Smooth muscle cell (in vitro differentiated cells): ENCODE data around the gene PYGL. TPM values are rescaled to one million over a fixed set of nuclear protein-coding genes. Genes with fewer than 3 reads are reported as not detected.

Experiments
- DNase-seq: peaks from one replicate; lab custom pipeline; 2025; ENCODE audit not compliant: unreplicated experiment; lab: John Stamatoyannopoulos, UW
- H2AFZ ChIP-seq: fragments of 200-600 bp; sonication (generic); 2 replicates; pipeline ENCODE4 v1.6.0; 2016; ENCODE audit warnings: antibody characterized with exemption, low read depth, mild to moderate bottlenecking
- H3F3A ChIP-seq: fragments of 200-600 bp; sonication (generic); 2 replicates; pipeline ENCODE4 v1.6.0; 2017; ENCODE audit warnings: antibody characterized with exemption, low read depth
- H3K27ac ChIP-seq: fragments of 200-600 bp; sonication (generic); 2 replicates; pipeline ENCODE4 v1.5.1; 2016; ENCODE audit warnings: low read depth, mild to moderate bottlenecking
- H3K27me3 ChIP-seq: fragments of 200-600 bp; sonication (generic); 2 replicates; pipeline ENCODE4 v1.6.1; 2016; ENCODE audit warnings: low read depth, mild to moderate bottlenecking
- H3K36me3 ChIP-seq: fragments of 200-600 bp; sonication (generic); 2 replicates; pipeline ENCODE4 v1.5.1; 2016; ENCODE audit warnings: low read depth
- H3K4me1 ChIP-seq: fragments of 200-600 bp; sonication (generic); 2 replicates; pipeline ENCODE4 v1.5.1; 2016; ENCODE audit warnings: low read depth
- H3K4me2 ChIP-seq: fragments of 200-600 bp; sonication (generic); 2 replicates; pipeline ENCODE4 v1.6.0; 2016; ENCODE audit warnings: mild to moderate bottlenecking
- H3K4me3 ChIP-seq: fragments of 200-600 bp; sonication (generic); 2 replicates; pipeline ENCODE4 v1.5.1; 2016; ENCODE audit warnings: mild to moderate bottlenecking
- H3K79me2 ChIP-seq: fragments of 200-600 bp; sonication (generic); 2 replicates; pipeline ENCODE4 v1.6.0; 2016; ENCODE audit warnings: low read depth, mild to moderate bottlenecking
- H3K9ac ChIP-seq: fragments of 200-600 bp; sonication (generic); 2 replicates; pipeline ENCODE4 v1.6.0; 2016; ENCODE audit warnings: low read depth
- H3K9me3 ChIP-seq: fragments of 200-600 bp; sonication (generic); replicated peaks from 2 replicates; pipeline ENCODE4 v1.5.1; 2016; ENCODE audit warnings: low read depth
- H4K20me1 ChIP-seq: fragments of 200-600 bp; sonication (generic); 2 replicates; pipeline ENCODE4 v1.6.0; 2016; ENCODE audit warnings: low read depth
- CTCF ChIP-seq: fragments of 200-600 bp; sonication (generic); IDR thresholded peaks from 2 replicates; pipeline ENCODE4 v1.5.1; 2017; ENCODE audit warnings: borderline replicate concordance, mild to moderate bottlenecking, antibody characterized with exemption; ENCODE audit not compliant: insufficient read depth, poor library complexity, severe bottlenecking
- WGBS: methylation state at CpG from one replicate; pipeline ENCODE4 v1.1.7; 2016; ENCODE audit warnings: low lambda C conversion rate; 5-methylcytosine and 5-hydroxymethylcytosine counted together
- polyA plus RNA-seq: library from polyadenylated mRNA; unstranded; fragments of >200 nt; fragmentation: Nextera tagmentation; extraction: Ambion mirVana; gene quantifications from 2 replicates; pipeline ENCODE4 v1.2.1, GENCODE V29; 2016
- total RNA-seq: library from RNA; depleted of rRNA; stranded (reverse); fragments of >200 nt; gene quantifications from 2 replicates; pipeline ENCODE4 v1.2.3, GENCODE V29; 2014

Gene PYGL
- total and polyA plus RNA-seq, 2 experiments from 2014 or later: 23.4 to 43.0 TPM

DNA sequence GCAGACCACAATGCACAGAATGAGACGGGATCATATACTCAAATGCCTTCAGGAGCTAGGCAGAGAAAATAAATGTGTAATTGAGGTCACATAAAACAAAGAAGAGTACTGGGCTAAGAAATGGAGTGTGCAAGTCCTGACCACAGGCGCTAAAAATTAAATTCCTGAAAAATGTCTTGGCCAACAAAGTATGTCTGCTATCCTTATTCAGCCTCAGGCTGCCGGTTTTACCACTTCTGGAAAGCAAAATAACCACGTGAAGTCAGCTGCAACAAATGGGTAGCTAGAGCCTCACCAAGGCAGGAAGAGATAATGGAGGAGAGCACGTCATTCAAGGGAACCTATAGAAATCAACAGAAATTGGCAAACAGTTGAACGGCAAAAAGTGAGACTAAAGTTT, 3.1 kb downstream of the PYGL start:
- no peak overlapping the region for H3K27ac ChIP-seq
- H3K4me1 ChIP-seq: peaks cover 18% of the 10 kb centered on the region
- H4K20me1 ChIP-seq: no peaks in the 10 kb centered on the region
- no peak for TF ChIP-seq CTCF
- H3K4me2 ChIP-seq: no peak overlapping the region
- H3K9ac ChIP-seq: no peak overlapping the region
- no peaks in the 10 kb centered on the region for H3F3A ChIP-seq
- 38% methylated on average over 6 of the region's 6 CpGs for WGBS
- no peaks in the 10 kb centered on the region for H3K36me3 ChIP-seq
- H3K27me3 ChIP-seq: no peaks in the 10 kb centered on the region
- no peak overlapping the region for H3K4me3 ChIP-seq
- no peaks in the 10 kb centered on the region for H3K9me3 ChIP-seq
- H3K79me2 ChIP-seq: no peaks in the 10 kb centered on the region
- DNase-seq: no peak
- H2AFZ ChIP-seq: no peak overlapping the region

DNA sequence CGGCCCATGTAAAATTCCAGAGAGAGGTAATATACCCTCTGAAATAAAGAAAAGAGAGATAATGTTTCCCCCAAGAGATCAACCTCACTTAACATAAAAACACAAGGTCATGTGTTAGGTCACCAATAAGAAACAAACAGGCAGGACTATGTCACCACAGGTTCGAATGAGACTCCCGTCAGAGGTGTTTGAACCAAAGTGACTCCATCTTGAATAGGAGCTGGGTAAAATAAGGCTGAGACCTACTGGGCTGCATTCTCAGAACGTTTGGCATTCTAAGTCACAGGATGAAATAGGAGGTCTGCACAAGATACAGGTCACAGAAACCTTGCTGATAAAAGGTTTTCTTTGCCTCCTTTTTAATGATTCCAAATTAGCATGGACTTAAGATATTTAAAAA, 6.5 kb downstream of the PYGL start:
- H3K4me1 ChIP-seq: peaks cover 18% of the 10 kb centered on the region
- no peaks in the 10 kb centered on the region for H4K20me1 ChIP-seq
- no peak overlapping the region for H3K9ac ChIP-seq
- H2AFZ ChIP-seq: no peak overlapping the region
- H3K79me2 ChIP-seq: no peaks in the 10 kb centered on the region
- H3F3A ChIP-seq: no peaks in the 10 kb centered on the region
- peak overlapping the region; percentile 5 for H3K4me2 ChIP-seq
- no peak for DNase-seq
- H3K9me3 ChIP-seq: no peaks in the 10 kb centered on the region
- no peaks in the 10 kb centered on the region for H3K27me3 ChIP-seq
- no peak overlapping the region for H3K4me3 ChIP-seq
- no peak for TF ChIP-seq CTCF
- no peaks in the 10 kb centered on the region for H3K36me3 ChIP-seq
- 86% methylated on average over 4 of the region's 4 CpGs for WGBS
- no peak overlapping the region for H3K27ac ChIP-seq

GRCh38 chr14:50937325-50937724, 7.0 kb downstream of the PYGL start:
- H3K9ac ChIP-seq: no peak overlapping the region
- H3K4me3 ChIP-seq: no peak overlapping the region
- no peaks in the 10 kb centered on the region for H3K36me3 ChIP-seq
- no peaks in the 10 kb centered on the region for H3K9me3 ChIP-seq
- no peaks in the 10 kb centered on the region for H3K79me2 ChIP-seq
- no peak overlapping the region for H2AFZ ChIP-seq
- TF ChIP-seq CTCF: no peak
- no peak for DNase-seq
- peak overlapping the region; percentile 63 for H3K27ac ChIP-seq
- H3K27me3 ChIP-seq: no peaks in the 10 kb centered on the region
- 31% methylated on average over 2 of the region's 2 CpGs for WGBS
- peaks cover 21% of the 10 kb centered on the region for H3K4me1 ChIP-seq
- H3K4me2 ChIP-seq: peak overlapping the region; percentile 5
- no peaks in the 10 kb centered on the region for H3F3A ChIP-seq
- no peaks in the 10 kb centered on the region for H4K20me1 ChIP-seq

DNA sequence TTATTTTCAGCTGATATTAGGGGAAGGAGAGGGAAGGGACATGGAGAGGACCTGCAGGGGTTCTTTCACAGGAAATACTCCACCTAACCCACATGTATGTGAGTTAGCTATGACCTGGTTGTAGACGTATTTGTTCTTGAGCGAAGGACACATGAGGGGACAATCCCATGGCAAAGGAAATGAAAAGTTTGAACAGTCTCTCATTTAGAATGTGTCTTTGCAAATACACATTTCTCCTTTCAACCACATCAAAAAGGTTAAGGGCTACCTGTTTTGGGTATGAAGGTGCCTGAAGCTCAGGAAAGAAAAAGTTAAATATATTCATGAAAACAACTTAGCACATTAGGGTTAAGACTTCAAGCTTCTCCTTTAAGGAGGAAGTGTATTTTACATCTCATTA, 7.4 kb downstream of the PYGL start:
- Histone ChIP-seq H3K27me3 (no peaks in the 10 kb centered on the region), H2AFZ (no peak overlapping the region), H3K4me1 (peaks cover 21% of the 10 kb centered on the region), H4K20me1 (no peaks in the 10 kb centered on the region), H3K4me3 (no peak overlapping the region), H3K4me2 (peak overlapping the region; percentile 5), H3K36me3 (no peaks in the 10 kb centered on the region), H3F3A (no peaks in the 10 kb centered on the region), H3K9me3 (no peaks in the 10 kb centered on the region), H3K9ac (no peak overlapping the region), H3K27ac (peak overlapping the region; percentile 63), H3K79me2 (no peaks in the 10 kb centered on the region)
- no peak for TF ChIP-seq CTCF
- DNase-seq: no peak
- WGBS: 91% methylated on average over 2 of the region's 2 CpGs
